Colonic mucosa (tissue), 2 donors: ENCODE data around the gene RPL3. TPM values are rescaled to one million over a fixed set of nuclear protein-coding genes. Genes with fewer than 3 reads are reported as not detected.

ENCODE experiments used
- total RNA-seq, 2 donors: library from RNA; stranded (reverse); fragmentation: NEBNext Ultra II Directional in 1 of 2; extraction: Animal tissue kit (Norgen Biotek cat#: 25700) in 1 of 2; gene quantifications; one replicate each; pipeline ENCODE4 v1.2.1, GENCODE V29; 2021
- donor health status: DM: no; HTN: no; CAD: no.
- donor health status: DM: no; HTN: no; CAD: no.

Gene RPL3
- total RNA-seq, 2 donors from 2014 or later: 1,796 to 1,829 TPM

Other genes starting within 250 kb of the RPL3 start
- gene APOBEC3G, start 242.3 kb downstream of the RPL3 start, total RNA-seq: 1 to 10 TPM; 2.1 to 3.9 TPM
- gene APOBEC3H, start 222.4 kb downstream of the RPL3 start, total RNA-seq: under 1 TPM in 1 of 2 donors, not detected in 1; 0.45 TPM
- 10 to 100 TPM; 15.0 to 21.1 TPM for gene CBX7, start 166.9 kb downstream of the RPL3 start, total RNA-seq
- 1 to 10 TPM; 1.9 to 5.6 TPM for gene PDGFB, start 74.6 kb downstream of the RPL3 start, total RNA-seq
- 1 to 10 TPM; 1.8 to 4.3 TPM for gene SYNGR1, start 30.4 kb upstream of the RPL3 start, total RNA-seq
- gene TAB1, start 80.2 kb upstream of the RPL3 start, total RNA-seq: 10 to 100 TPM; 16.1 to 31.3 TPM
- gene MGAT3, start 137.4 kb upstream of the RPL3 start, total RNA-seq: 10 to 100 TPM in 1 of 2 donors, 1 to 10 TPM in 1; 8.9 to 19.1 TPM
- gene MIEF1, start 182.7 kb upstream of the RPL3 start, total RNA-seq: 10 to 100 TPM; 28.6 to 36.6 TPM
- 100 to 1,000 TPM; 279 to 302 TPM for gene ATF4, start 200.9 kb upstream of the RPL3 start, total RNA-seq
- 100 to 1,000 TPM in 1 of 2 donors, 10 to 100 TPM in 1; 61.4 to 111 TPM for gene RPS19BP1, start 213.1 kb upstream of the RPL3 start, total RNA-seq